GM18861 (cell line): Measurements from ENCODE around the gene FAM162A.

Experiments used
- ATAC-seq: cut with Tn5 transposase; IDR thresholded peaks from one replicate; pipeline ENCODE4 v1.9.1; 2021; ENCODE audit not compliant: unreplicated experiment

Gene FAM162A

GRCh38 chr3:122383771-122384697 lies at the start of gene FAM162A:
Gene FAM162A (plus strand): TSS chr3:122384182. CDS start chr3:122384266, 84 bp downstream.
- peak; percentile 87 for ATAC-seq

- no peak for ATAC-seq
These were observed 41.2 kb upstream of the FAM162A start for GRCh38 chr3:122342803-122343202.

DNA sequence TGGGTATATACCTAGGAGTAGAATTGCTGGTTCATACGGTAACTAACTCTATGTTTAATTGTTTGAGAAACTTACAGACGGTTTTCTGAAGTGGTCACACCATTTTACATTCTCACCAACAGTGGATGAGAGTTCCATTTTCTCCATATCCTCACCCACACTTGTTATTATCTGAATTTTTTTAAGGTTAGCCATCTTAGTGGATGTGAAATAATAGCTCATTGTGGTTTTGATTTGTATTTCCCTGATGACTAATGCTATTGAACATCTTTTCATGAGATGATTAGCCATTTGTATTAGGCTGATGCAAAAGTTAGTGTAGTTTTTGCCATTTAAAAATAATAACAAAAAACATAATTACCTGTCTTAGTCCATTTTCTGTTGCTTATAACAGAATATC lies 40.3 kb upstream of the FAM162A start:
- no peak for ATAC-seq

- no peak for ATAC-seq
These were observed 34.8 kb upstream of the FAM162A start for GRCh38 chr3:122349171-122349570.

DNA sequence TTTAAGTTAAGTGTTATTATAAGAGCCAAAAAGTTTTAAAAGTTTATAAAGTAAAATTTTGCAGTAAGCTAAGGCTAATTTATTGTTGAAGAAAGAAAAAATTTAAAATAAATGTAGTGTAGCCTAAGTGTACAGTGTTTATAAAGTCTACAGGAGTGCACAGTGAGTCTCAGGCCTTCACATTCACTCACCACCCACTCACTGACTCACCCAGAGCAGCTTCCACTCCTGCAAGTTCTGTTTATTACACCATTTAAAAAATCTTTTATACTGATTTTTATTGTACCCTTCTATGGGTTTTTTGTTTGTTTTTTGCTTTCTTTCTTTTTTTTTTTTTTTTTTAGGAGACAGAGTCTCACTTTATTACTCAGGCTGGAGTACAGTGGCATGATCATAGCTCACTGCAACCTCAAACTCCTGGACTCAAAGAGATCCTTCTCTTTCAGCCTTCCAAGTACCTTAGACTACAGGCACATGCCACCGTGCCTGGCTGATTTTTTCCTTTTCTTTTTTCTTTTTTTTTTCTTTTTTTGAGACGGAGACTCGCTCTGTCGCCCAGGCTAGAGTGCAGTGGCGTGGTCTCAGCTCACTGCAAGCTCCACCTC lies 33.1 kb upstream of the FAM162A start:
- ATAC-seq = no peak

DNA sequence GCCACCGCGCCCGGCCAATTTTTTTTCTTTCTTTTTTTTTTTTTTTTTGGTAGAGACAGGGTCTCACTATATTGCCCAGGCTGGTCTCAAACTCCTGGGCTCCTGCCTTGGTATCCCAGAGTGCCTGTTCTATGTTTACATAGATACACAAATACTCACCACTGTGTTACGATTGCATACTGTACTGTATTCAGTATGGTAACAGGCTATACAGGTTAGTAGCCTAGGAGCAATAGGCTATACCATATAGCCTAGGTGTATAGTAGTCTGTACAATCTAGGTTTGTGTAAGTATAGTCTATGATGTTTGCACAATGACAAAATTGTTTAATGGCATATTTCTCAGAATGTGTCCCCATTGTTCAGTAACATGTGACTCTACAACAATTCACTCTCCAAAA lies 32.4 kb upstream of the FAM162A start:
- no peak for ATAC-seq

DNA sequence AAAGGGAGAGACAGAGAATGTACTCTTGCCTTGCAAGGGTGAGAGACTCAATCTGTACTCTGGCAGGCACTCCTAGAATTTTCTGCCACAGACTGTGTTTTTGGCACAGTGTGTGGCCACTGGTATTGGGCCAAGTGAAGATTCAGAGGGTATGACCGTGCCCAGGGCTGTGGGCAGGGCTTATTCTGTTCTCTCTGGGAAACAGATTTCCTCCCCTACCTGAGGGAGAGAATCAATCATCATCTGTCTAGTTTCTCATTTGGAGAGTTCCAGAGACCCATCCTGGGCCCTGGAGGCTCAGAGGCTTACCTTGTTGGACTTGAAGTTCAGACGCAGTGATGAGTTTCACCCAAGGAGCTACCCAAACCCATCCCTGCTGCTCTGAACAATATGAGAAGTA lies 30.8 kb upstream of the FAM162A start:
- no peak for ATAC-seq

- ATAC-seq = no peak
These were observed 30.0 kb upstream of the FAM162A start for GRCh38 chr3:122353893-122354401.

- ATAC-seq = no peak
These were observed 28.4 kb upstream of the FAM162A start for GRCh38 chr3:122355612-122356011.

DNA sequence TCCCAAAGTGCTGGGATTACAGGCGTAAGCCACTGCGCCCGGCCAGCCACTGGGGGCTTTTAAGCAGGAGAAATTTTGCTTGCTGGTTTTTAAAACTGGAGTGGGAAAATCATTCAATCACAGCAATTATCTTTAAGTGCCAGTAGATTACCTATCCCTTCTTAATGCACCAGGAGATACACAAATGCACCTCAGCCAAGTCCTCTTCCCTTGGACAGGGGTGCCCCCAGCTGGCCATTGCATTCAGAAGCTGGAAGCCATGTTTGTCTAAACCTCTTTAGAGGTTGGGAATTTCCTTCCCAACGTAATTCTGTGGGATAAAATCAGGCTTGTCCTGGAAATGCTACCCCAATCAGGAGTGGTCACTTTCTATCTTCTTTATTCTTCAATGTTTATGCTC lies 27.6 kb upstream of the FAM162A start:
- no peak for ATAC-seq

DNA sequence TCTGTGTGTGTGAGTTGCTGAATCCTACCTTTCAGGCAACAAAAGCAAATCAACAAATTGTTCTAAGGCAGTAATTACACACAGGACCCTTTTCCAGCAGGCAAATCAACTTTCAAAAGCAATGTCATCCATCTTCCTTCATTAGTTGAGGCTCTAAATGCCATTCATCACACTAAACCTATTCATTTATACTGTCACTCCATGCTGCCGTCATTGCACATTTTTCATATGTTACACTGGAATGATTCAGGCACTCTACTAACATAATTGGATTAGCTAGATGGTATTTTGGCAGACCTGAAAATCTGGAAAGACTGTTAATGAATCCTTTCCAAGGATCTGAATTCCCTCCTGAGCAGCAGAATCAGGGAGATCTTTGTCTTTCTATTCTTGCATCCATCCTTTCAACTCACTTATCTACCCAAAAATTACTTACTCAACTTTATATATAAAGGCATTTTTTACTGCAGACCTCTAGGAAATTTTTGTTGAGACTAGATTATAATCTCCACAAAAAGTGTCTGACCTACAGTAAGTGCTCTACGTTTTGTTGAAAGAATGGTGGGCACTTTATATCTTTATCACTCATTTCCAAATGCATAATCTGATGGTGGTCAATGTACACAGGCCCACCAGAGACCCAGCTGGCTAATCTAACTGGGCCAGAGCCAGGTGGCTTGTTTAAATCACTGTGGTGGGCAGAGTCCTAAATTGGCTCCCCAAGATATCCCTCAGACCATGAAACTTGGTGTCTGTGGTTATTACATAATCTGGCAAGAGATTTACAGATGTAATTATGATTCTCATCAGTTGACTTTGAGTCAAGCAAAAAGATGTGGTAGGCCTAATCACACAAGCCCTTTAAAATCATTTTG lies 25.9 kb upstream of the FAM162A start:
- no peak for ATAC-seq

DNA sequence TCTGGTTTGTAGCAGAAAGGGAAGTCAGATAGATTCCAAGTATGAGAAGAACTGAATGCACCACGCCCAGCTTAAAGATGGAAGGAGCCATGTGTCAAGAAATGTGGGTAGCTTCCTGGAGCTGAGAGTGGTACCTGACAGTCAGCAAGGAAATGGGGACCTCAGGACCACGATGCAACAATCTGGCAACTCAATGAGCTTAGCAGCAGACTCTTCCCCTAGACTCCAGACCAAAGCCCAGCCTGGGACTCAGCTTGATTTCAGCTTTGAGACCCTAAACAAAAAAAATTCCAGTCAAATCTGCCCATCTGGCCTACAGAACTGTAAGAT lies 25.3 kb upstream of the FAM162A start:
- ATAC-seq = no peak

DNA sequence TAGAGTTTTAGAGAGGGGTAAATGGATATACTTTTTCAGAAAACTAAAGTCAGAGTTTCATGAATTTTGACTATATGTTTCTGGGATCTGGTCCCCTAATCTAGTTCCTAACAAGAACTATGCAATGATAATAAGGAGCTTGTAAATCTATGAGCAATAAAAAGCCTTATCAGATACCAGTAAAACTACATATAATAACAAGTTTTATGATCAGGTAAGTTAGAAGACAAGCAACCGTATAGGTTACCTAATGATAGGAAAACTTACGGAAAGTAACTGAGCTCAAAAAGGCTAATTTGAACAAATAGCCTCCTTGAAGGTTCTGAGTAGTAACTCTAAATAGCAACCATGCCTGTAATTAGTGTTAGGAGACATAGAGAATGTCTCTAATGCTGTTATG lies 22.0 kb upstream of the FAM162A start:
- no peak for ATAC-seq

DNA sequence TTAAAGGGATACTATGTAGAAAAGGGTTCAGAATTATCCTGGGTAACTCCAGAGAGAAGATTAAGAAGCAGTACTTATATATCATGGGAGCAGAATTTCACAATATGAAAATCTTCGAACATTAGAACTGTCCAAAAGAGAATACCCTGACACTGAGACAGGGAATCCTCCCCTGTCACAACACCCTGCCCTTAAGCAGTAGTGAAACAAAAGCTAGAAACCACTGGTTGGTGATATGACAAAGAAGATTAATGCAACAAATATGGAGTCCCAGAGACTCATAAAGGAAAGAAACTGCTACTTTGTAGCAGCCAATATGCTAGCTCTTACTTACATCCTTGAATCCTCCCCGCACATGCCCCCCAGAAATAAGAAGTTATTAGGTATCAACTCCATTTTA lies 19.5 kb upstream of the FAM162A start:
- ATAC-seq = no peak

DNA sequence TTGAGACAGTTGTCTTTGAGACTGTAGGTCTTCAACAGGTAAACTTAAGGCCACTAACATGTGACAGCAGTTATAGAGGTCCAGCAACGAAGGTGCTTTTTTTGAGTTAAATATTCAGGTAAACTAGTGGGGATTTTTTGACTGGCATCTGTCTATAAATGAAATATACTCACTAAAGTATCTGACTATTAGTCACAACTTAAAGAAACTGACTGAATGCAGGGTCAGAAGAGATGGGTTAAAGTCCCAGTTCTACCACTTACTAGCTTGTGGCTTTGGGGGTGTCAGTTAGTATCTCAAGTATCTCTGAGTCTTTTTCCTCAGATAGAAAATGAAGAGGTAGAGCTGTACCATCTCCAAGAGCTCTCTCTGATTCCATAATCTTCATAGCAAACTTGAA lies 18.9 kb upstream of the FAM162A start:
- peak; percentile 47 for ATAC-seq

DNA sequence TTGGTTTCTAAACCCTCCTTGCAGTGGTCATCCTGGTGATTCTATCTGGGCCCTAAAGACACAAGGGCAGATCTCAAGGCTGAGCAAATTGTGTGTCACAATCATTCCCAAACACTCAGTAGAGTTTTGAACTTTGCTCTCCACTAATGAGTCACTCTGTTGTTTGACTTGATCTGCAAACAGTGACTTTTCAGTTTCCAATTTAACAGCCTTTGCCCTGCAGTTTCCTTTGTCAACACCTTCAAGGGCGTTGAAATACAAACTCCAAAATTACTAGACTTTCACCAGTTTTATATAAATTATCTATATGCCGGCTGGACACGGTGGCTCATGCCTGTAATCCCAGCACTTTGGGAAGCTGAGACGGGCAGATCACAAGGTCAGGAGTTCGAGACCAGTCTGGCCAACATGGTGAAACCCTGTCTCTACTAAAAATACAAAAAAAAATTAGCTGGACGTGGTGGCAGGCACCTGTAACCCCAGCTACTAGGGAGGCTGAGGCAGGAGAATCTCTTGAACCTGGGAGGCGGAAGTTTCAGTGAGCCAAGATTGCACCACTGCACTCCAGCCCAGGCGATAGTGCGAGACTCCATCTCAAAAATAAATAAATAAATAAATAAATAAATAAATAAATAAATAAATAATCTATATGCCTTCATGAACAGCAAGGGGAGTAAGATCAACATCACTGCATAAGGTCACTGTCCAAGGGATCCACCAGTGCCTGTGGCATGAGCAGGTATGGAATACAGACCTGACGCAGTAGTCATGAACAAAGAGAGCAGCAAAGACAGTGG lies 18.2 kb upstream of the FAM162A start:
- ATAC-seq = peak; percentile 82

GRCh38 chr3:122366379-122366749 lies 17.6 kb upstream of the FAM162A start:
- ATAC-seq = no peak

DNA sequence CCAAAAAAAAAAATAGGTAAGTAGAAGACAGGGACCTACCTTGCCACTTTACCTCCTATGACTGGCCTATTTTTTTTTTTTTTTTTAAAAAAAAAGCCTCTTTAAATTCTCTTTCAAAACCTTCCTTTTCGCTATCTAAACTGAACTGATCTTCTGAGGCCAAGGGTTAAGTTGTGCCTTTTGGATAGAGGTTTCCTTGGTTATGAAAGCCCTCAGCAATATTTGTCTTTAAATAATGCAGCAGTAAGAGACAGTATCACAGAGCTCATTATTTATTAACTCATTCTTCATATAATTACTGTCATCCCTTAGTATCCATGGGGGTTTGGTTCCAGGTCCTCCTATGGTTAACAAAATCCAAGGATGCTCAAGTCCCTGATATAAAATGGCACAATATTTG lies 9.9 kb upstream of the FAM162A start:
- ATAC-seq = no peak

GRCh38 chr3:122377975-122378374 lies 6.0 kb upstream of the FAM162A start:
- ATAC-seq = no peak

DNA sequence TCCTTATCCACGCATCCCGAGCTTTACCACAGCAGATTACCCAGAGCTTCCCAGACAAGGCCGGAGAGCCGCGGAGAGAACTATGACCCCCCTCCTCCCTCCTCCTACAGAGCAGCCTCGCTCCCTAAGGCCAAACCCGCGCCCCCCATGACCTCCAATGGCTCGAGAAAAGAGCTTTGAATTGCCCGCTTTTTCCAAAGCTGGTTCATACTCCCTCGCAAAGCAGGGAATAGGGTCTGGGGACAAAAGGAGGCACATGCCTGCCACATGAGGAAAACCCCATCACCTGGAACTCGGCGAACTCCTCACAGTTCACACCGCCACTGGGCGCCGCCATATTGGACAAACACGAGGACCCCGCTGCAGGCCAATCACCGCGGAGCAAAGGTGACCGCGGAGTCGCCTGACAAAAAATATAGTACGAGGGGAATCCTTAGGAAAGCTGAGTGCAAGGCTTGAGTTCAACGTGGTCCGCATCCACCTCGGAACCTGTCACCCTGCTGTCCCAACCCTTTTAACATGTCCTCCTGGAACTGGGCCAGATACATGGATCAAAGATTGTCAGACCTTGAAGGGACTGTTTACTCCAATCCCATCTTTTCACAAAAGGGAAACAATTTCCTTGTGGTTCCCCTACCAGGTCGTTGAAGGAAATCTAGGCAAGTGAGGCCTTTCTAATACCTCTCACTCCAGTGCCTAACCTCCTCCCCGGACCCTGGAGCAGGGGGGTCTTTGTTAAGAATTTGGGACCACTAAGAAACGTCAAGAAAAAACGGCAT lies 905 bp upstream of the FAM162A start, which contains the start of gene MIX23:
MIX23 (minus strand) TSS at position 344 of the 779 bp plus-strand sequence; CDS start at position 337, 7 bp downstream.
- peak; percentile 30 for ATAC-seq
